HS-27A (cell line): ENCODE results near the gene VIPR2.

ENCODE experiments used
- DNase-seq: peaks from one replicate; pipeline ENCODE4 v3.0.0-alpha.2; 2012; ENCODE audit warnings: low read depth, missing footprints

VIPR2 gene

DNA sequence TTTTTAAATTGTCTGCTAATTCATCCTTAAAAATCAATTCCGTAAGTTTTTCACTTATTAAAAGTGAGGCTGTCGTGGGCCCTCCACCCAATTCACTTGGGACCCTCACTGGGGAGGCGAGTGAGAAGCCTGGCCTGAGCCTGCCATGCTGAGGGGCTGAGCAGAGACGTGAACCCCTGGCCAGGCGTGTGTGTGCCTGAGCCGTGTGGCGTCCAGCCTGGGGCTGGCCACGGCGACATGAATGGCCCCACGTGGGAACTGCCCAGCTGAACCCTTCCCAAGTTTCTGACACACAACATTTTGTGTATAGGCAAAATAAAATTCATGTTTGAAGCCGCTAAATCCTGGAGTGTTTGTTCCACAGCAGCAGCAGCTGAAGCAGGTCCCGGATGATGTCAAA, 13.0 kb upstream of the VIPR2 start:
- no peak for DNase-seq

- no peak for DNase-seq
These were observed 12.0 kb upstream of the VIPR2 start for GRCh38 chr7:159156436-159157245.

DNA sequence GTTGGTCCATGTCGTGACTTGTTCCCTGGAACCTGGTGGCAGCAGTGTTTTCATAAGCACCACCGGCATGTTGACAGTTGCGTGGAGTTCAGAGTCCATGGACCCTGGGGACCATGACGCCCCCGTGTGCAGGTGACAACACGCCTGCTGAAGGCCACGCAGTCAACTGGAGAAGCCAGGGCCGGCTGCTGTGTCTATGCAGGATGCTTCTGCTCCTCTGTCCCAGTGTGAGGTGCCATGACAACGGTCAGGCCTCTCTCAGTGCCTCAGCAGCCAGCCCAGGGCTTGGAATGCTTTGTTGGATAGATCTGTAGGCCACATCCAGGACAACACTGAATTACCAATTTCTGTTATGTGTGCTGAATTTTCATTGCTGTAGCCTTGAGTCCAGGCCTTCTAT, 10.7 kb upstream of the VIPR2 start:
- DNase-seq = no peak

- DNase-seq = no peak
These were observed 9.6 kb upstream of the VIPR2 start for GRCh38 chr7:159154243-159154642.

GRCh38 chr7:159153511-159153910, 8.8 kb upstream of the VIPR2 start:
- DNase-seq = no peak

DNA sequence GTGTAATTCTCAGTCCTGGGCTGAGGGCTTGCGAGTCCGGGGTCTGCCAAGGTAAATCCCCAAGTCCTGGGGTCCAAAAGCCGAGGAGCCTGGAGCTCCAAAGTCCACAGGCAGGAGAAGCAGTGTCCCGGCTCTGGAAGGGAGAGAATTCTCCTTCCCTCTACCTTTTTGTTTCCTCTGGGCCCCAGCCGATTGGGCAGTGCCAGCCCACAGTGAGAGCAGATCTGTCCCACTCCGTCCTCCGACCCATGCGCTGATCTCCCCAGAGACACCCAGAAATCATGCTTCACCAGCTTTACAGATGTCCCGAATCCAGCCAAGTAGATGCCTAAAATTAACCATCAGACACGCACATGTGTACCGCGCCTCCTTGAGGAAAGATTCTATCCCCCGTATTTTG, 8.1 kb upstream of the VIPR2 start:
- no peak for DNase-seq

DNA sequence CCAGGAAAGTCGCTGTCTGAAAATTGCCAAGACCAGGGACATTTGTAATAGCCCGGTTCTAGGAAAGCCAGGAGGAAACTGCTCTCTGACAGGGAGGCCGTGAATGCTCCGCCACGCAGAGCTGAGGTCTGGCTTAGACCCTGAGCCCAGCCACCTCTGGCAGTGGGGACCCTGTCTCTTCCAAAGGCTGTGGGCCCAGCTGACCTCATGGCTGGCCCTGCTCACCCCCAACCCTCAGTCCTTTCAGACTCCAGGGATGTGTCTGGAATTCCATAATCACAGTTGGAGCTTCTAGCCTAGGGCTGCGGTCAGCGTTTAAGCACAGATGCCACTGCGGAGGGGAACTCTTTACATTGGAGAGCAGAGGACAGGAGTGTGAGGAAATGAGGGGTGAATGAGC, 6.6 kb upstream of the VIPR2 start:
- DNase-seq = no peak

DNA sequence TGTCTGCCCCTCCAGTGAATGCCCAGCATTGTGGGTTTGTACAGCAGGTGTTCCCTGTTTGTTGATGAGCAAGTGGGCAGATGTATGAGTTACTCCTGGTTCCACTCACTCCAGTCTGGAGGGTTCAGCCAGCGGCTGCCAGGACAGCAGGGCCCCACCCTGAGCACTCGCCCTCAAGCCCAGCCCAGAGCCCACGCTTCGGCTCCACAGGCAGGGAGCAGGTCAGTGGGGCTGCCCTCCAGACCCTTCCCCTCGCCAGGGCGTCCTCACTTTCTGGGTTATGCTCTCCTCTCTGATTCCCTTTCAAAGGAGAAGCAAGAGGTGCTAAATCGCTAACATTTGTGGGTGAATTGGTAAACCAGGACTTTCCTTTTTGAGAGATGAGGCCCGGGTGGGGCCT, 4.8 kb upstream of the VIPR2 start:
- no peak for DNase-seq

- DNase-seq = no peak
These were observed 4.0 kb upstream of the VIPR2 start for GRCh38 chr7:159148430-159149395.

DNA sequence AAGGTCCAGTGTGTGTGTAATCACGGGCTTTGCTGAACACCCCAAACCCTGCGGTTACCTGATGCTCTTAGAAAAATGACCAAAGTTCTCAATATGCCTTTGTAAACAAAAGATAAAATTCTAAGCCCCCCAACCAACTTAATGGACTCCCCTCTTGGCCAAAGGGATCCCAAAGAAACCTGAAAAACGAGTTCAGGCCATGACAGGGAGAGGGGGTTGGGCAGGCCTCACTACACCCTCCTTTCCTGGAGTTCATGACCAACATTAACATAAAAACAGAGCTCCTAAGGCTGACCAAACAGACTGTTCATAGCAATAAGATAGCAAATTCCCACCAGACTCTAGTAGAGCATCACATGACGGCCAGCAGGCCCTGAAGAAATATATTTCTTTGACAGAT, 3.0 kb upstream of the VIPR2 start:
- no peak for DNase-seq

- no peak for DNase-seq
These were observed 2.6 kb upstream of the VIPR2 start for GRCh38 chr7:159147246-159147645.

DNA sequence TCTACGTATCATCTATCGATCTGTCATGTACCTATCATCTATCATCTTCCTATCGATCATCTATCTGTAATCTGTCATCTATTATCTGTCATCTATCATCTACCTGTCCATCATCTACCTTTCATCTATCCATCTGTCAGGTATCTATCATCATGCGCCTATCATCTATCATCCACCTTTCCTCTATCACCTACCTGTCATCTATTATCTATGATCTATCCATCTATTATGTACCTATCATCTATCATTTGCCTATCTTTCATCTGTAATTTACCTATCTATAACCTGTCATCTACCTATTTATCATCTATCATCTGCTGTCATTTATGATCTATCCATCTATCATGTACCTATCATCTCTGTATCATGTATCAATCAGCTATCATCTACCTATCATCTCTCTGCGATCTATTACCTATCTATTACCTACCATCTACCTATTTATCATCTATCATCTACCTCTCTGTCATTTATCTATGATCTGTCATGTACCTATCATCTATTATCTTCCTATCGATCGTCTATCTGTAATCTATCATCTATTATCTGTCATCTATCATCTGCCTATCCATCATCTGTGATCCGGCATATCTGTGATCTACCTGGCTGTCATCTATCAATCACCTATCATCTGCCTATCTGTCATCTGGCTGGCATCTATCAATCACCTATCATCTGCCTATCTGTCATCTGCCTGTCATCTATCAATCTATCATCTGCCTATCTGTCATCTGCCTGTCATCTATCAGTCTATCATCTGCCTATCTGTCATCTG, 1.6 kb upstream of the VIPR2 start:
- DNase-seq = no peak

- no peak for DNase-seq
These were observed 806 bp upstream of the VIPR2 start for GRCh38 chr7:159145490-159145855.

- DNase-seq = no peak
These were observed 598 bp downstream of the VIPR2 start for GRCh38 chr7:159143780-159144757.

DNA sequence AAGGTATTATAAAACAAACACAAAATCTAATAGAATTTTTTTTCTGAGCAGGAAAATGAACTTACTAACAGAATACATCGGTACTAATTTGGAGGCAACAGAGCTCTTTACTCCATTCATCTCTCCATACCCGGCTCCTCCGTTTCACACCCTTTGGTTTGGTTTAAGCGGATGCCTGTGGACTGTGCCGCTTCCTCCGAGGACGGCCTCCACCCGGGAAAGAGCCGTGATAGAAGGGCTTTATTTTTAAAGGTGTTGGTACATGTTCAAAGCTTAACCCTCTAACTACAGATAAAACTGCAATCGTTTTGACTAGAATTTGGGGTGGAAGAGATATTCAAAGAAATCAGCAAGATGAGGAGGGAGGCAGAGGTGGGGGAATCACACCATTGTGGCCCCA, 1.9 kb downstream of the VIPR2 start:
- DNase-seq = no peak

DNA sequence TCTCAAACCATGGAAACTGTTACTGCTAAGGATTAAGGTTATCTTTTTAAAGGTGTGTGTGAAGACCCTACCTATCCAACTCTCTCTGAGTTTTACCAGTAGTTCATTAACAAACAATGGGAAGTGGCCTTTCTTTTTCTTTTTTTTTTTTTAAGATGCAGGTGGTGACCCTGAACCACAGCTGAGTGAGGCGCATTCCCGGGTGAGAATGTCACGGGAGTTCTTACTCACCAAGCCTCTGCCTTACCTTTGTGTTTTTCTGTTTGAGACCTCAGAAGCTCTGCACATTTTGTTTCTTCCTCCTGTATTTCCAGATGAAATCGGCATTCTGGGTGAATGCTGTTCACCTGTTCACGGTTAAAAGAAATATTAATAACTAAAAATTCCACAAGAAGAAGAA, 2.5 kb downstream of the VIPR2 start:
- no peak for DNase-seq

DNA sequence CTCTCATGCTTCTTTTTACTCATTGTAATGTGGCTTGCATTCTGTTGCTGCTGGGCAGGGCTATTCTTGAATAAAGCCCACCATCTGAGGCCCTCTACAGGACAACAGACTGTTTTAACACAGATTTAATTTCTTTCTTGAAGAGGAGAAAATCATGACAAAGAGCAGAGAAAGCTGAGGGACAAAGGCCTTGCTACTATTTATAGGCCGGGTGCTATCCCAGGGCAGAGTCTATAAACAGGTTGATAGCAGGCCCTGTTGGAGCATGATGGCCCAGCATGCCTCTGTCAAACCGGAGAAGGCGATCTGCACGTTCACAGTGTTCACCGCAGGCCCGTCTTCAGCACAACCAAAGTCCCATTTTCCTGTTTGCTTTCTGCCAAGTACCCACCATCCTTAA, 3.0 kb downstream of the VIPR2 start:
- DNase-seq = no peak

GRCh38 chr7:159141167-159141566, 3.5 kb downstream of the VIPR2 start:
- DNase-seq = no peak

GRCh38 chr7:159140170-159140910, 4.3 kb downstream of the VIPR2 start:
- no peak for DNase-seq

DNA sequence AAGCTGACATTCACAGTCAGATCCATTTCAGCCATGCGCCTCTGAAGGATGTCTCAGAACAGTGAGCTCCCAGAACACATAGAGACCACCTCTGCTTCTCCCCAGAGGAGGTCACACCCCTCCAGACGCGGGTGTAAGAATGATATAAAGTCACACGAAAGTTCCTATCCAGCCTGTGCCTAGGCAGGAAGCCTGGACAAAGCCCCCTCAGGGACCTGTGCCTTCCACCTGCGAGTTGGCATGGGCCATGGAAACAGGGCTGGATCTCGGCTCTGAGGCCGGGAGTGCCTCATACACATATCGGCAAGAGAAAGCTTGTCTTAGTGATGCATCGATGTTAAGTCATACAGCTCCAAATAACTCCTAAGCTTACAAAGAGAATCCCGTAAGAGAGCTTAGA, 5.0 kb downstream of the VIPR2 start:
- no peak for DNase-seq

- DNase-seq = no peak
These were observed 5.5 kb downstream of the VIPR2 start for GRCh38 chr7:159139202-159139601.
